IMR-90 (cell line): ENCODE measurements around the gene RBM42. TPM values are rescaled to one million over a fixed set of nuclear protein-coding genes. Genes with fewer than 3 reads are reported as not detected.

Experiments used
- ATAC-seq: fragments of 200-7000 bp; cut with Tn5 transposase; 2 replicates; pipeline ENCODE4 v1.9.1; 2020; ENCODE audit warnings: low read depth, mild to moderate bottlenecking, moderate library complexity
- BruUV-seq: library from RNA; stranded (reverse); fragments of 400-500 nt; replicated peaks from 2 replicates; lab custom pipeline; 2021; lab: Mats Ljungman, UMichigan
- CTCF ChIA-PET: fragments of 300-600 bp; formaldehyde crosslinking; extraction: SDS; loops from one replicate; lab custom pipeline; 2021; ENCODE audit warnings: antibody characterized with exemption; lab: Yijun Ruan, JAX
- POLR2A ChIA-PET: fragments of 300-600 bp; sonication (Branson Sonifier 250); formaldehyde crosslinking; loops from one replicate; lab custom pipeline; 2022; ENCODE audit warnings: antibody characterized with exemption; ENCODE audit not compliant: unreplicated experiment; lab: Charles Lee
- DNase-seq: peaks from one replicate; pipeline ENCODE4 v3.0.0; 2013
- H2AFZ ChIP-seq: replicated peaks from 2 replicates; pipeline ENCODE3; 2013; ENCODE audit warnings: low read length, mild to moderate bottlenecking; ENCODE audit not compliant: poor library complexity
- H2AK5ac ChIP-seq: 2 replicates; pipeline ENCODE4 v1.6.1; 2013; ENCODE audit warnings: low read depth, low read length, inconsistent platforms
- H2AK9ac ChIP-seq: replicated peaks from 2 replicates; pipeline ENCODE3; 2013; ENCODE audit warnings: mild to moderate bottlenecking, low read depth, low read length, moderate library complexity; ENCODE audit not compliant: poor library complexity
- H2BK120ac ChIP-seq: 2 replicates; pipeline ENCODE4 v1.6.1; 2013; ENCODE audit warnings: low read depth, low read length, inconsistent platforms
- H2BK15ac ChIP-seq: 3 replicates; pipeline ENCODE4 v1.6.1; 2013; ENCODE audit warnings: low read depth, low read length, inconsistent platforms
- H2BK20ac ChIP-seq: 2 replicates; pipeline ENCODE4 v1.6.1; 2013; ENCODE audit warnings: low read depth, mild to moderate bottlenecking, inconsistent platforms, low read length, moderate library complexity
- H2BK5ac ChIP-seq: 2 replicates; pipeline ENCODE4 v1.6.1; 2013; ENCODE audit warnings: mild to moderate bottlenecking, low read depth, low read length, inconsistent platforms; ENCODE audit not compliant: poor library complexity, severe bottlenecking
- H3K14ac ChIP-seq: replicated peaks from 2 replicates; pipeline ENCODE4 v1.6.1; 2013; ENCODE audit warnings: low read depth, low read length, inconsistent platforms
- H3K18ac ChIP-seq: 2 replicates; pipeline ENCODE4 v1.6.1; 2013; ENCODE audit warnings: low read depth, low read length, control low read depth
- H3K23ac ChIP-seq: 2 replicates; pipeline ENCODE4 v1.6.1; 2013; ENCODE audit warnings: low read depth, low read length, inconsistent platforms
- H3K27ac ChIP-seq: 2 replicates; pipeline ENCODE4 v1.5.1; 2013; ENCODE audit warnings: mild to moderate bottlenecking, control low read depth, low read length; ENCODE audit not compliant: insufficient read depth
- H3K27me3 ChIP-seq: 2 replicates; pipeline ENCODE4 v1.6.1; 2013; ENCODE audit warnings: low read length; ENCODE audit not compliant: control insufficient read depth, insufficient read depth
- H3K36me3 ChIP-seq: 2 replicates; pipeline ENCODE4 v1.6.1; 2013; ENCODE audit warnings: low read length, mixed read lengths; ENCODE audit not compliant: control insufficient read depth, insufficient read depth
- H3K4ac ChIP-seq: 2 replicates; pipeline ENCODE4 v1.6.1; 2013; ENCODE audit warnings: low read depth, low read length, inconsistent platforms
- H3K4me1 ChIP-seq: 2 replicates; pipeline ENCODE4 v1.6.1; 2013; ENCODE audit warnings: low read length, mixed read lengths; ENCODE audit not compliant: control insufficient read depth, insufficient read depth
- H3K4me2 ChIP-seq: 2 replicates; pipeline ENCODE4 v1.6.1; 2013; ENCODE audit warnings: low read depth, mild to moderate bottlenecking, control low read depth, low read length, moderate library complexity
- H3K4me3 ChIP-seq: 2 replicates; pipeline ENCODE4 v1.5.1; 2013; ENCODE audit warnings: low read depth, mild to moderate bottlenecking, control low read depth, low read length, moderate library complexity; ENCODE audit not compliant: insufficient read depth
- H3K56ac ChIP-seq: 2 replicates; pipeline ENCODE4 v1.6.1; 2013; ENCODE audit warnings: low read length, inconsistent platforms; ENCODE audit not compliant: insufficient read depth; ENCODE audit errors: extremely low read depth
- H3K79me1 ChIP-seq, 2 experiments: 2 replicates each; pipeline ENCODE4 v1.6.1; 2013; ENCODE audit warnings: low read length in 2 of 2, inconsistent platforms in 1 of 2, low read depth in 1 of 2
- H3K9ac ChIP-seq: 2 replicates; pipeline ENCODE4 v1.6.1; 2013; ENCODE audit warnings: low read depth, low read length, control low read depth
- H3K9me1 ChIP-seq: 2 replicates; pipeline ENCODE4 v1.6.1; 2013; ENCODE audit warnings: low read length, inconsistent platforms; ENCODE audit not compliant: insufficient read depth
- H3K9me3 ChIP-seq: 2 replicates; pipeline ENCODE4 v1.6.1; 2013; ENCODE audit warnings: low read length; ENCODE audit not compliant: control insufficient read depth, insufficient read depth
- H4K20me1 ChIP-seq: 2 replicates; pipeline ENCODE4 v1.6.1; 2013; ENCODE audit warnings: low read length, inconsistent platforms; ENCODE audit not compliant: insufficient read depth
- H4K5ac ChIP-seq: 2 replicates; pipeline ENCODE4 v1.6.1; 2013; ENCODE audit warnings: mild to moderate bottlenecking, low read depth, low read length, control low read depth
- H4K8ac ChIP-seq, 2 experiments: 2 replicates each; pipeline ENCODE4 v1.6.1; 2013; ENCODE audit warnings: low read depth in 2 of 2, low read length in 2 of 2, control low read depth in 1 of 2, inconsistent platforms in 1 of 2
- H4K91ac ChIP-seq: 2 replicates; pipeline ENCODE4 v1.6.1; 2013; ENCODE audit warnings: low read depth, low read length, inconsistent platforms; ENCODE audit not compliant: insufficient read depth
- BHLHE40 ChIP-seq: fragments of 150-350 bp; IDR thresholded peaks from 2 replicates; pipeline ENCODE4 v1.6.1; 2016; ENCODE audit warnings: mild to moderate bottlenecking, low read depth, low read length
- CEBPB ChIP-seq: IDR thresholded peaks from 2 replicates; pipeline ENCODE4 v1.6.1; 2012; ENCODE audit warnings: low read depth, low read length, improper control_type of control experiment
- FOS ChIP-seq: fragments of 150-350 bp; IDR thresholded peaks from 2 replicates; pipeline ENCODE4 v1.6.1; 2016; ENCODE audit warnings: low read depth, low read length
- MAFK ChIP-seq: IDR thresholded peaks from 2 replicates; pipeline ENCODE4 v1.6.1; 2012; ENCODE audit warnings: low read depth, low read length, improper control_type of control experiment
- MAZ ChIP-seq: IDR thresholded peaks from 2 replicates; pipeline ENCODE4 v1.6.1; 2012; ENCODE audit warnings: low read depth, mild to moderate bottlenecking, low read length, improper control_type of control experiment, moderate library complexity, borderline replicate concordance
- MXI1 ChIP-seq: IDR thresholded peaks from 2 replicates; pipeline ENCODE4 v1.6.1; 2012; ENCODE audit warnings: low read depth, mild to moderate bottlenecking, low read length, moderate library complexity, borderline replicate concordance
- NFE2L2 ChIP-seq: fragments of 150-350 bp; IDR thresholded peaks from 2 replicates; pipeline ENCODE4 v1.6.1; 2016; ENCODE audit warnings: low read depth, mild to moderate bottlenecking, low read length
- RFX5 ChIP-seq: IDR thresholded peaks from 2 replicates; pipeline ENCODE4 v1.8.0; 2012; ENCODE audit warnings: low read depth, mild to moderate bottlenecking, low read length, moderate library complexity
- SMC3 ChIP-seq: fragments of 150-350 bp; IDR thresholded peaks from 2 replicates; pipeline ENCODE4 v1.6.1; 2016; ENCODE audit warnings: low read depth, mild to moderate bottlenecking, antibody characterized with exemption, low read length, moderate library complexity
- WGBS, 2 experiments: methylation state at CpG; one replicate each; pipeline versions ENCODE4 v1.1.5 to v1.1.7; 2013; ENCODE audit warnings: missing lambda C conversion rate in 2 of 2; ENCODE audit not compliant: insufficient read length in 1 of 2; ENCODE audit errors: extremely low coverage in 2 of 2; 5-methylcytosine and 5-hydroxymethylcytosine counted together
- dilution Hi-C: fragments of 300-500 bp; cut with HindIII; formaldehyde crosslinking; loops from one replicate; pipeline ENCODE4 v1.14.3; 2018; ENCODE audit warnings: low sequenced_read_pairs; ENCODE audit not compliant: unreplicated experiment
- in situ Hi-C: fragments of 300-500 bp; cut with MboI; formaldehyde crosslinking; loops from 3 replicates; pipeline ENCODE4 v1.14.3; 2019; ENCODE audit warnings: low sequenced_read_pairs, inconsistent platforms, mixed read lengths
- intact Hi-C: fragments of 100-400 bp; cut with micrococcal nuclease; formaldehyde crosslinking; loops from 2 replicates; pipeline ENCODE4 v1.10.0; 2022
- polyA plus RNA-seq, 3 experiments: library from polyadenylated mRNA; depleted of rRNA; stranded (reverse); fragments of >200 nt; gene quantifications; 2 replicates each; pipeline ENCODE4 v1.2.3, GENCODE V29; 2012; ENCODE audit warnings: low replicate concordance in 1 of 3
- total RNA-seq: library from RNA; depleted of rRNA; stranded (reverse); fragments of >200 nt; gene quantifications from 2 replicates; pipeline ENCODE4 v1.2.3, GENCODE V29; 2012
- TF ChIP-seq, protein P1 (sequence below): fragments of 150-350 bp; IDR thresholded peaks from 2 replicates; pipeline ENCODE4 v1.6.1; 2017; ENCODE audit warnings: mild to moderate bottlenecking, antibody characterized with exemption, low read length, low read depth

Gene RBM42
- total and polyA plus RNA-seq, 2 of the 4 experiments (the other 2 are of a cell fraction), result 19.0 to 41.5 TPM

DNA sequence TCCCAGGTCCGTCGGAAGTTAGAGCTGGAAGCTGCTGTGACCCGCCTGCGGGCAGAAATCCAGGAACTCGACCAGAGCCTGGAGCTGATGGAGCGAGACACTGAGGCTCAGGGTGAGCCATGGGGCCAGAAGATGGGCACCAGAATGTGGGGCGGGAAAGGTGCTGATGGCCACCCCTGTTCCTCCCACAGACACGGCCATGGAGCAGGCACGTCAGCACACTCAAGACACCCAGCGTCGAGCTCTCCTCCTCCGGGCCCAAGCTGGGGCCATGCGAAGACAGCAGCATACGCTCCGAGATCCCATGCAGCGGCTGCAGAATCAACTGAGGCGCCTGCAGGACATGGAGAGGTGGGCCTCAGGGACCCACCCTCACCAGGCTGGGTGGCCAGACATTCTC is 13.8 kb upstream of the RBM42 start:
- ChIA-PET CTCF (no interaction called here), POLR2A (no interaction called here)
- no peak overlapping the region for H3K23ac ChIP-seq
- H3K36me3 ChIP-seq, result peaks cover 5% of the 10 kb centered on the region; the same call in 1 of the 2 replicates
- no peak overlapping the region for H4K91ac ChIP-seq
- no peak overlapping the region for H3K27ac ChIP-seq
- no peaks in the 10 kb centered on the region for H3K9me3 ChIP-seq
- H2AK9ac ChIP-seq, result no peak overlapping the region
- H3K4me2 ChIP-seq, result no peak overlapping the region
- no peak for TF ChIP-seq MXI1
- TF ChIP-seq RFX5, result no peak
- TF ChIP-seq SMC3, result no peak
- no peak for TF ChIP-seq MAFK
- TF ChIP-seq MAZ, result no peak
- no peak for TF ChIP-seq BHLHE40
- TF ChIP-seq CEBPB, result no peak
- no peak for TF ChIP-seq FOS
- TF ChIP-seq NFE2L2, result no peak
- TF ChIP-seq, protein P1, sequence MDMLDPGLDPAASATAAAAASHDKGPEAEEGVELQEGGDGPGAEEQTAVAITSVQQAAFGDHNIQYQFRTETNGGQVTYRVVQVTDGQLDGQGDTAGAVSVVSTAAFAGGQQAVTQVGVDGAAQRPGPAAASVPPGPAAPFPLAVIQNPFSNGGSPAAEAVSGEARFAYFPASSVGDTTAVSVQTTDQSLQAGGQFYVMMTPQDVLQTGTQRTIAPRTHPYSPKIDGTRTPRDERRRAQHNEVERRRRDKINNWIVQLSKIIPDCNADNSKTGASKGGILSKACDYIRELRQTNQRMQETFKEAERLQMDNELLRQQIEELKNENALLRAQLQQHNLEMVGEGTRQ, result no peak
- ATAC-seq (no peak), DNase-seq (no peak)
- no peak overlapping the region for H3K4me3 ChIP-seq
- no peak overlapping the region for H2BK20ac ChIP-seq
- intact Hi-C loops, result no loop called here
- no TSS peak for BruUV-seq
- no peak overlapping the region for H3K4ac ChIP-seq
- in situ Hi-C loops, result no loop called here
- H3K27me3 ChIP-seq, result no peaks in the 10 kb centered on the region
- H4K5ac ChIP-seq, result no peak overlapping the region
- H3K9ac ChIP-seq, result no peak overlapping the region
- no peaks in the 10 kb centered on the region for H4K20me1 ChIP-seq
- no peak overlapping the region for H2BK15ac ChIP-seq
- H3K4me1 ChIP-seq, result no peaks in the 10 kb centered on the region
- H2AFZ ChIP-seq, result no peak overlapping the region
- no peak overlapping the region for H2BK120ac ChIP-seq
- H3K56ac ChIP-seq, result no peak overlapping the region
- dilution Hi-C loops, result no loop called here
- peaks cover 0 to 11% of the 10 kb centered on the region in 2 experiments; a peak in 1 of 4 replicates for H3K79me1 ChIP-seq
- no peak overlapping the region for H3K14ac ChIP-seq
- H2BK5ac ChIP-seq, result no peak overlapping the region
- H4K8ac ChIP-seq, result no peak overlapping the region
- no peak overlapping the region for H2AK5ac ChIP-seq
- 93% methylated on average over 10 of the region's 17 CpGs; no CpG with 5 or more reads in 1 of the 2 experiments for WGBS, 2 experiments
- H3K18ac ChIP-seq, result no peak overlapping the region
- H3K9me1 ChIP-seq, result peaks cover 7% of the 10 kb centered on the region; the same call in 1 of the 2 replicates
